HG03108 (cell line): ENCODE results near the gene SLCO1A2.

Experiments used
- ATAC-seq: cut with Tn5 transposase; IDR thresholded peaks from one replicate; pipeline ENCODE4 v1.9.1; 2021; ENCODE audit warnings: moderate library complexity; ENCODE audit not compliant: unreplicated experiment

SLCO1A2 gene

GRCh38 chr12:21221072-21221471 is 113.6 kb downstream of the SLCO1A2 start:
- no peak for ATAC-seq

GRCh38 chr12:21220266-21220665 is 114.5 kb downstream of the SLCO1A2 start:
- no peak for ATAC-seq

- ATAC-seq, result no peak
These were observed 115.5 kb downstream of the SLCO1A2 start for GRCh38 chr12:21219206-21219605.
